Kidney epithelial cell (primary cell): ENCODE measurements around the gene TFB1M. TPM values are rescaled to one million over a fixed set of nuclear protein-coding genes. Genes with fewer than 3 reads are reported as not detected.
"Not testable (repeated sequence)": the region's sequence is repeated elsewhere in the genome, so short reads cannot be mapped to it uniquely, and the experiment has no call there.

Experiments used
- DNase-seq: peaks from one replicate; pipeline ENCODE4 v3.0.0-alpha.2; 2010; ENCODE audit warnings: low read depth
- H3K27me3 ChIP-seq: 2 replicates; pipeline ENCODE4 v1.6.0; 2011; ENCODE audit warnings: low read length; ENCODE audit not compliant: control insufficient read depth, insufficient read depth
- H3K36me3 ChIP-seq: 2 replicates; pipeline ENCODE4 v1.5.1; 2011; ENCODE audit warnings: low read length; ENCODE audit not compliant: control insufficient read depth, insufficient read depth
- H3K4me3 ChIP-seq: 2 replicates; pipeline ENCODE4 v1.5.1; 2011; ENCODE audit warnings: low read depth, mild to moderate bottlenecking, control low read depth, low read length
- CTCF ChIP-seq: IDR thresholded peaks from 2 replicates; pipeline ENCODE4 v1.5.1; 2011; ENCODE audit warnings: mild to moderate bottlenecking, moderate library complexity, low read length, control low read depth, inconsistent platforms; ENCODE audit not compliant: insufficient read depth, poor library complexity, severe bottlenecking
- total RNA-seq: library from RNA; depleted of rRNA; stranded (reverse); fragments of >200 nt; gene quantifications from 2 replicates; pipeline ENCODE4 v1.2.3, GENCODE V29; 2015

The TFB1M gene
- total RNA-seq, 1 donor from 2014 or later, result 20.5 TPM

GRCh38 chr6:155319902-155320301 lies 5.6 kb upstream of the TFB1M start:
- no peak overlapping the region for H3K4me3 ChIP-seq
- DNase-seq, result no peak
- no peak for TF ChIP-seq CTCF
- H3K27me3 ChIP-seq, result no peaks in the 10 kb centered on the region
- H3K36me3 ChIP-seq, result no peaks in the 10 kb centered on the region

- Histone ChIP-seq H3K4me3 (no peak overlapping the region), H3K27me3 (no peaks in the 10 kb centered on the region), H3K36me3 (no peaks in the 10 kb centered on the region)
- DNase-seq, result no peak
- TF ChIP-seq CTCF, result no peak
These were observed 2.9 kb upstream of the TFB1M start for GRCh38 chr6:155317186-155317585.

- TF ChIP-seq CTCF, result no peak
These were observed 2.1 kb upstream of the TFB1M start for GRCh38 chr6:155316419-155316818.

GRCh38 chr6:155315516-155315871 lies 1.2 kb upstream of the TFB1M start:
- no peaks in the 10 kb centered on the region for H3K36me3 ChIP-seq
- H3K27me3 ChIP-seq, result no peaks in the 10 kb centered on the region
- TF ChIP-seq CTCF, result no peak
- H3K4me3 ChIP-seq, result peak overlapping the region; percentile 54
- no peak for DNase-seq

More at GRCh38 chr6:155316419-155316818, 2.1 kb upstream of the TFB1M start:
- Histone ChIP-seq H3K36me3 (no peaks in the 10 kb centered on the region), H3K27me3 (no peaks in the 10 kb centered on the region), H3K4me3 (no peak overlapping the region)
- DNase-seq, result no peak

- H3K4me3 ChIP-seq, result peak overlapping the region; percentile 54
- H3K36me3 ChIP-seq, result no peaks in the 10 kb centered on the region
- TF ChIP-seq CTCF, result no peak
- no peaks in the 10 kb centered on the region for H3K27me3 ChIP-seq
- DNase-seq, result peak; percentile 45
These were observed 660 bp upstream of the TFB1M start for GRCh38 chr6:155314773-155315515.

GRCh38 chr6:155313602-155314091 lies 637 bp downstream of the TFB1M start:
- no peak for DNase-seq
- Histone ChIP-seq H3K36me3 (no peaks in the 10 kb centered on the region), H3K27me3 (no peaks in the 10 kb centered on the region), H3K4me3 (peak overlapping the region; percentile 64)
- TF ChIP-seq CTCF, result no peak

GRCh38 chr6:155312950-155313349 lies 1.3 kb downstream of the TFB1M start:
- not testable (repeated sequence) for H3K4me3 ChIP-seq, DNase-seq, H3K27me3 ChIP-seq

More at GRCh38 chr6:155312950-155313349, 1.3 kb downstream of the TFB1M start:
- H3K36me3 ChIP-seq, result not testable (repeated sequence)
